ENCODE results near the gene DNAJB6. TPM values are rescaled to one million over a fixed set of nuclear protein-coding genes. Genes with fewer than 3 reads are reported as not detected.
A peak's percentile ranks its signal among the peaks of the same experiment; 100 is the strongest.

DNAJB6 gene
- total RNA-seq, 1 donor from 2014 or later: 103 TPM

DNA sequence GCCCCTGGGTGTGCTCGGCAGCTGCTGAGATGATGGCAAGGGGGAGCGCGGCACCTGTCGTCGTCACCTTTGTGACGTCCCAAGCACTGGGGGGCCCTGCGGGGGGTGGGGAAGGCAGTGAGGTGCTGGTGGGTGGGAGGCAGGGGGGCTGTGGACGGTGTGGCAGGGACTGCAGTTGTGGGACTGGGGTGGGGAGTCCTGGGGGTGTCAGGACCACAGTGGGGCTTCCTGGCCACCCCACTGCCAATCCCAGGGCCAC lies 82.2 kb downstream of the DNAJB6 start:
- intact Hi-C loops (cut with DNase I): no loop called here
- Histone ChIP-seq H3K36me3 (peaks cover 50% of the 10 kb centered on the region), H3K4me1 (no peaks in the 10 kb centered on the region), H3K9me3 (no peaks in the 10 kb centered on the region), H3K4me3 (no peak overlapping the region), H3K27me3 (ENCODE audit: low read depth) (no peaks in the 10 kb centered on the region), H3K27ac (no peak overlapping the region)
- TF ChIP-seq CTCF (IDR thresholded peaks at IDR 0.05): no peak
- DNase-seq: no peak
- peak in 1 of 2 donors; percentile 5 for ATAC-seq

GRCh38 chr7:157422279-157422678 lies 85.5 kb downstream of the DNAJB6 start:
- intact Hi-C loops (cut with DNase I): no loop called here
- no peak for ATAC-seq
- Histone ChIP-seq H3K4me1 (no peaks in the 10 kb centered on the region), H3K4me3 (no peak overlapping the region), H3K36me3 (peaks cover 18% of the 10 kb centered on the region), H3K9me3 (no peaks in the 10 kb centered on the region), H3K27me3 (ENCODE audit: low read depth) (no peaks in the 10 kb centered on the region), H3K27ac (no peak overlapping the region)
- TF ChIP-seq CTCF (IDR thresholded peaks at IDR 0.05): no peak
- no peak for DNase-seq

DNA sequence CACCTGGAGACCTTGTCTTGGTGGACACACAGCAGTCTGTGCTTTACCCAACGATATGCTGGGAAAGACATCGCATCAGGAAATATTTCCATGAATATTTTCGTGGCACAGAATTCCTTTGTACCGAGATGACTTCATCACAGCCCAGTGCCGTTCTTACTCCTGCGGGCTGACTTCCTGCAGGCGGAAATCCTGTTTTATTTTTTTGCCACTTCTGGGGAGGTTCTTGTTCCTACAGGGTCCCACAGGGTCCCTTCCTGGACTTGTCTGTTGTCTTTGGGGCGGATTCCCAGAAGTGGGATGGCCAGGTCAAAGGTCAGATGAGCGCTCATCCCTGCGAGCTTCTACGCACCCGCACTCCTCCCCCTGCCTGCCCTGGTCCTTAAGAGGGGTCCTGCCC lies 86.5 kb downstream of the DNAJB6 start:
- intact Hi-C loops (cut with DNase I): no loop called here
- Histone ChIP-seq H3K4me1 (no peaks in the 10 kb centered on the region), H3K27ac (no peak overlapping the region), H3K4me3 (no peak overlapping the region), H3K36me3 (peaks cover 9% of the 10 kb centered on the region), H3K9me3 (no peaks in the 10 kb centered on the region), H3K27me3 (ENCODE audit: low read depth) (no peaks in the 10 kb centered on the region)
- ATAC-seq (no peak), DNase-seq (no peak)
- no peak for TF ChIP-seq CTCF (IDR thresholded peaks at IDR 0.05)

DNA sequence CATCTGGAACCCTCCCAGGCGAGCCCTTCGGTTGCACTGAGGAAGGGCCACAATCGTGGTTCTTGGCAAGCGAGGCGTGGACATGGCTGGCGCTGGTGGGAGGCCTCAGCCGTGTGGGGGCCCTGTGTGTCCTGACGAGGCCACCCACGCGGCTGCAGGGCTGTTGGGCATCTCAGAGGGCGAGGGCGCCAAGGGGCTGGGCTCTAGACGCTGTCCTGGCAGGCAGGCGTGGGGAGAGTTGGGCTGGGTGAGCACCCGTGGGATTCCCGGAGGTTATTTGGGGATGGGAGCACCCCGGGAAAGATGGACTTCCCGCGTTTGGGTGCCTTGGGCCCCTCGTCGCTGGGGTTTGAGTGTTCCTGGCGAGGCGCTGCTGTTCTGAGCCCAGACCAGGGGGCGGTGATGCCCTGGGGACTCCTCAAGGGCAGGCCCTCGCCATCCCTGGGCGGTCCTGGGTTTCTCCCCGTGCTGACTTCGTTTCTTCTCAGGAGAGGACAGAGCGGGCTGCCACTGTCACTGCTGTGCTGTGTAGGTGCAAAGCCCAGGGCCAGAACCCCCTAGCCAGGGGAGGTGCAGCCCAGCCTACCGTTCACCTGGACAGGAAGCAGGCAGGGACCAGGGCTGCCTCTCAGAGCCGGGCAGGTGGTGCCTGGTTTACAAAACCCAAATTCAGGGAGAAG lies 87.2 kb downstream of the DNAJB6 start:
- Histone ChIP-seq H3K36me3 (peaks cover 4% of the 10 kb centered on the region), H3K9me3 (no peaks in the 10 kb centered on the region), H3K27me3 (ENCODE audit: low read depth) (no peaks in the 10 kb centered on the region), H3K4me3 (no peak overlapping the region), H3K4me1 (no peaks in the 10 kb centered on the region), H3K27ac (no peak overlapping the region)
- no peak for TF ChIP-seq CTCF (IDR thresholded peaks at IDR 0.05)
- ATAC-seq (peak in 1 of 2 donors; percentile 14), DNase-seq (no peak)
- intact Hi-C loops (cut with DNase I): no loop called here

GRCh38 chr7:157425137-157425731 lies 88.4 kb downstream of the DNAJB6 start:
- intact Hi-C loops (cut with DNase I): no loop called here
- peak in 1 of 2 donors; percentile 7 for ATAC-seq
- DNase-seq: peak; percentile 24

More at GRCh38 chr7:157425137-157425731, 88.4 kb downstream of the DNAJB6 start:
- Histone ChIP-seq H3K36me3 (peaks cover 4% of the 10 kb centered on the region), H3K9me3 (no peaks in the 10 kb centered on the region), H3K27me3 (ENCODE audit: low read depth) (no peaks in the 10 kb centered on the region), H3K27ac (no peak overlapping the region), H3K4me1 (no peaks in the 10 kb centered on the region), H3K4me3 (no peak overlapping the region)
- no peak for TF ChIP-seq CTCF (IDR thresholded peaks at IDR 0.05)

Data from lower lobe of right lung (tissue), 2 donors.